Activated CD4-positive, CD25-positive, alpha-beta regulatory T cell treated with anti-CD3 and anti-CD28 coated beads, Interleukin-2, amount 50 U/mL, for 72 hours (primary cell): ENCODE measurements around the gene OR6A2.
"Not testable (repeated sequence)": the region's sequence is repeated elsewhere in the genome, so short reads cannot be mapped to it uniquely, and the experiment has no call there.

Source experiments
- DNase-seq: peaks from one replicate; pipeline ENCODE4 v3.0.0; 2021

OR6A2 gene

GRCh38 chr11:6799402-6799801 is at the start of gene OR6A2:
Gene OR6A2, minus strand, starts transcription at chr11:6799689. Its CDS starts 3,981 bp downstream, at chr11:6795708.
- no peak for DNase-seq

- no peak for DNase-seq
Observed at GRCh38 chr11:6845383-6845782, 45.9 kb upstream of the OR6A2 start, which contains the start of gene OR10A5. Gene OR10A5, plus strand, starts transcription at chr11:6845683. Its CDS starts 0 bp downstream, at chr11:6845683.

- DNase-seq: no peak
Observed at GRCh38 chr11:6844356-6844755, 44.9 kb upstream of the OR6A2 start.

GRCh38 chr11:6843670-6844069 is 44.2 kb upstream of the OR6A2 start:
- DNase-seq: no peak

- DNase-seq: no peak
Observed at GRCh38 chr11:6841694-6842093, 42.2 kb upstream of the OR6A2 start.

GRCh38 chr11:6834021-6834420 is 34.5 kb upstream of the OR6A2 start:
- no peak for DNase-seq

GRCh38 chr11:6833356-6833755 is 33.9 kb upstream of the OR6A2 start:
- no peak for DNase-seq

- DNase-seq: no peak
Observed at GRCh38 chr11:6828103-6828502, 28.6 kb upstream of the OR6A2 start.

GRCh38 chr11:6825231-6825744 is 25.8 kb upstream of the OR6A2 start:
- no peak for DNase-seq

- no peak for DNase-seq
Observed at GRCh38 chr11:6824136-6824823, 24.8 kb upstream of the OR6A2 start.

- no peak for DNase-seq
Observed at GRCh38 chr11:6818967-6819366, 19.5 kb upstream of the OR6A2 start.

- DNase-seq: no peak
Observed at GRCh38 chr11:6817694-6818093, 18.2 kb upstream of the OR6A2 start.

- no peak for DNase-seq
Observed at GRCh38 chr11:6813656-6814055, 14.2 kb upstream of the OR6A2 start.

- no peak for DNase-seq
Observed at GRCh38 chr11:6812390-6813005, 13.0 kb upstream of the OR6A2 start.

GRCh38 chr11:6801075-6801474 is 1.6 kb upstream of the OR6A2 start:
- DNase-seq: not testable (repeated sequence)

GRCh38 chr11:6794639-6795038 is 4.8 kb downstream of the OR6A2 start:
- no peak for DNase-seq

GRCh38 chr11:6790546-6790945 is 8.9 kb downstream of the OR6A2 start:
- no peak for DNase-seq

- no peak for DNase-seq
Observed at GRCh38 chr11:6782720-6783119, 16.8 kb downstream of the OR6A2 start, which contains the start of gene OR2AG1. Gene OR2AG1, plus strand, starts transcription at chr11:6783020. Its CDS starts 2,018 bp downstream, at chr11:6785038.

GRCh38 chr11:6780829-6781228 is 18.7 kb downstream of the OR6A2 start:
- DNase-seq: no peak

- DNase-seq: no peak
Observed at GRCh38 chr11:6778518-6778917, 21.0 kb downstream of the OR6A2 start.

- no peak for DNase-seq
Observed at GRCh38 chr11:6771926-6772893, 27.3 kb downstream of the OR6A2 start, which contains the start of gene OR2AG2. Gene OR2AG2, minus strand, starts transcription at chr11:6771976. Its CDS starts 3,019 bp downstream, at chr11:6768957.

- no peak for DNase-seq
Observed at GRCh38 chr11:6757373-6757967, 42.0 kb downstream of the OR6A2 start.

- DNase-seq: no peak
Observed at GRCh38 chr11:6755953-6756347, 43.5 kb downstream of the OR6A2 start.
